ENCODE measurements around the gene NPLOC4.
"Not testable (repeated sequence)": the region's sequence is repeated elsewhere in the genome, so short reads cannot be mapped to it uniquely, and the experiment has no call there.

The NPLOC4 gene

DNA sequence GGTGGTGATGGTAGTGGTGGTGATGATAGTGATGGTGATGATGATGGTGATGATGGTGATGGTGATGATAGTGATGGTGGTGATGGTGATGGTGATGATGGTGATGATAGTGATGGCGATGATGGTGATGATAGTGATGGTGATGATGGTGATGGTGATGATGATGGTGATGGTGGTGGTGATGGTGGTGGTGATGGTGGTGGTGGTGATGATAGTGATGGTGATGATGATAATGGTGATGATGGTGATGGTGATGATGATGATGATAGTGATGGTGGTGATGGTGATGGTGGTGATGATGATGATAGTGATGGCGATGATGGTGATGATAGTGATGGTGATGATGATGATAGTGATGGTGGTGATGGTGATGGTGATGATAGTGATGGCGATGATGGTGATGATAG is 104.9 kb downstream of the NPLOC4 start:
- DNase-seq, result not testable (repeated sequence)

DNA sequence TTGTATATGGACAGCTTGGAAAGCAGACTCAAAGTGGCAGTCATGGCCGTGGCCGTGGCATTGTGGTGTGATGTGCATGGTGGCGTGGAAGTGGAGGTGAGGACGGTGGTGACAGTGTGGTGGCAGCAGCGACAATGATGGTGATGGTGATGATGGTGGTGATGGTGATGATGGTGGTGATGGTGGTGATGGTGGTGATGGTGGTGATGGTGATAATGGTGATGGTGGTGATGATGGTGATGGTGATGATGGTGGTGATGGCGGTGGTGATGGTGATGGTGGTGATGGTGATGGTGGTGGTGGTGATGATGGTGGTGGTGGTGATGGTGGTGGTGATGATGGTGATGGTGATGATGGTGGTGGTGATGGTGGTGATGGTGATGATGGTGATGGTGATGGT is 105.9 kb downstream of the NPLOC4 start:
- not testable (repeated sequence) for DNase-seq

DNA sequence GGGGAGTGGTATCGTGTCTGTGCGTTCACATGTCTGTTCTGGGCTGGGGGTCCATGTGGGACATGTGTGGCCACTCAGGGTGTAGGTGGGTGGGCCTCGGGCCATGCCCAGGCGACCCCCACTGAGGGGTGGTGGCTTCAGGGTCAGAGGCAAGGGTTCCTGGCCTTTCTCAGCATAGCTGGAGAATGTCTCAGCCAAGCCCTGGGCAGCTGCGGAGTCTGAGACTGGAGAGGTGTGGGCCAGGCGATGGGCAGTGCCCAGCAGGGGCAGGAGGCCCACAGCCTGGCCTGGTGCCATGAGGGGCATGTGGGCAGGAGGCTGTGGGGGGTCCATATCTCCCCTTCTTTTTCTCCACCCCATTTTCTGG is 107.5 kb downstream of the NPLOC4 start:
- no peak for DNase-seq

DNA sequence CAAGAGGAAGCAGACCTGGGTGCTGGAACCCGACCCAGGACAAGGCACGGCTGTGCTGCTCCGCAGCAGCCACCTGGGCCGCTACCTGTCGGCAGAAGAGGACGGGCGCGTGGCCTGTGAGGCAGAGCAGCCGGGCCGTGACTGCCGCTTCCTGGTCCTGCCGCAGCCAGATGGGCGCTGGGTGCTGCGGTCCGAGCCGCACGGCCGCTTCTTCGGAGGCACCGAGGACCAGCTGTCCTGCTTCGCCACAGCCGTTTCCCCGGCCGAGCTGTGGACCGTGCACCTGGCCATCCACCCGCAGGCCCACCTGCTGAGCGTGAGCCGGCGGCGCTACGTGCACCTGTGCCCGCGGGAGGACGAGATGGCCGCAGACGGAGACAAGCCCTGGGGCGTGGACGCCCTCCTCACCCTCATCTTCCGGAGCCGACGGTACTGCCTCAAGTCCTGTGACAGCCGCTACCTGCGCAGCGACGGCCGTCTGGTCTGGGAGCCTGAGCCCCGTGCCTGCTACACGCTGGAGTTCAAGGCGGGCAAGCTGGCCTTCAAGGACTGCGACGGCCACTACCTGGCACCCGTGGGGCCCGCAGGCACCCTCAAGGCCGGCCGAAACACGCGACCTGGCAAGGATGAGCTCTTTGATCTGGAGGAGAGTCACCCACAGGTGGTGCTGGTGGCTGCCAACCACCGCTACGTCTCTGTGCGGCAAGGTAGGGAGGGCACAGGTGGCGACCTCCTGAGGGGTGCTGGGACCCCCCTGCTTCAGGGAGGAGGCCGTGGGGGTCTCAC is 108.1 kb downstream of the NPLOC4 start:
- no peak for DNase-seq

DNA sequence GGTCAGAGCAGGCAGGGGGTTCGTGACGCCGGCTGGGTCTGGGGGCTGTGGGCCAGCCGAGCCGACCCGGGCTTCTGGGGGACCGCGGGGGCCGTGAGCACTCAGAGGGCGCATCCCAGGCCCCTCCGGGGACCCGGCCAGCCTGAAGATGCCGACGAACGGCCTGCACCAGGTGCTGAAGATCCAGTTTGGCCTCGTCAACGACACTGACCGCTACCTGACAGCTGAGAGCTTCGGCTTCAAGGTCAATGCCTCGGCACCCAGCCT is 108.6 kb downstream of the NPLOC4 start:
- no peak for DNase-seq

DNA sequence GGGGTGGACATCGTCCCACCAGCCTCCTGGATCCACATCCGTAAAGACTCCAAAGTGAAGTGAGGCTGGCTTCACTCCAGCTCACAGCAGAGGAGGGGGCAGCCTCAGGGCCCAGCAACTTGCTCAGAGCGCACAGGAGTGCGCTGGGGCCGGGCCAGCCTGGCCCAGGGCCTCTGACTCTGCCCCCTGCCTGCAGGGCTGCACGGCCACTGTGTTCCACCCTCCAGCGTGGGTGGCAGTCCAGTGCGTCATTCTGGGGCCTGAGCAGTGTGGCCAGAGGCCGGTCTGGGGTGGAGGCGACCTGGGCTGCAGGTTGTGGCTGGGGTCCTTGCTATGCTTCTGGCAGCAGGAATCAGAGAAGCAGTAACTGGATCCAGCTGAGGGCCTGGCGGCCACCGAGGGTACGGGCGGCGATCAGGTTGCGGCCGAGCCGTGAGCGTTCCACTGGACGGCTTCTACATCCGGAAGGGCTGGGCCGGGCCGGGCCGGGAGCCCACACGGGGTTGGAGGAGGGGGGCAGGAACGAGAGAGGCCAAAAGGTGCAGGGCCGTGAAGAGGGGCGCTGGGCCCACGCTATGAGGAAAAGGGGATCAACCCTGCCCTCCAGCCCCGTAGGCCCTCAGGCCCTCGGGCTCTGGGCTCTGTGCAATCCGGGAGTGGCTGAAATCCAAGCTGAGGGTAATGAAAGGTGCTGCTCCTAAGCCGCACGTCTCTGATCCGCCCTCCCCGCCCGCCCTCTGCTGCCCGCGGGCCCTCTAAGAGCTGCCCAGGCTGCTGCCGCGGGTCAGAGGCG is 109.1 kb downstream of the NPLOC4 start, which contains the start of gene FSCN2:
Gene FSCN2 (plus strand): TSS at position 787 of the 793 bp plus-strand sequence. CDS start 155 bp downstream, outside the sequence.
- DNase-seq, result no peak

DNA sequence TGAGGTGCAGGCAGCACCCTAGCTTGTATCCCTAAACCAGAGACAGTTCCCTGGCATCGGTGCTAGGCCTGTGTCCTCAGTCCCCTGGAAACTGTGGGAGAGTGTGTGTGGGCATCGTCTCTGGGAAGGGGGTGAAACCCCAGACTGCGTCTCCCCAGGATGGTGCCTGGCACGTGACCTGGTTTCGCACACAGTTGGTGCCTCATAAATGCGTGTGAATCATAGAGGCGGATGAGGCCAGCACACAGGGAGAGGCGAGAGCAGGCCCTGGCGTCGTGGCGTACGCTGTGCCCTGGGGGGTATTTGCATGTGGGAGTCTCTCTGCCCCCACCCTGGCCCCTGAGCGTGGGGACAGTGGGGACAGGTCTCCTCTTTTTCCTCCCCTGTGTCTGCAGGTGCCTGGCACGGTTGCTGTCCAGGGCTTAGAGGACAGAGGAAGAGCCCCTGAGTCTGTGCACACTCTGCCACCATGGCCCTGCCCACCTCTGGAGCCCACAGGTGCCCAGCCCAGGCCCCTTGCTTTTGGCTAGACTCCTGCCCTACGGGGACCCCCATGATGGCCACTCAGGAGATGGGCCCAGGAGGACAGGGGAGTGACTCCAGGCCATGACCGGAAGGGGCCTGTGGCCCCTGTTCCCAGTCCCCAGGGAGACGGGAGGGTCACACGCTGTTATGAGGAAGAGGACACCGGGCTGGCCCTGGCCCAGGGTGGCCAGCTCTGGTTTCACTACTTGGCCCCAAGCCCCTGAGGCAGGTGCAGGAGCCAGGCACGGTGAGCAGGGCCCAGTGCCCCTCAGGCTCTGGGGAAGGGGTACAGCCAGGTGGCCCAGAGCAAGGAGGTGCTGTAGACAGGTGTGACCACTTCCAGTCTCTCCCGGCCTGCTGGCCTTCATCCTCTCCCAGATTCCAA is 110.0 kb downstream of the NPLOC4 start:
- DNase-seq, result no peak

DNA sequence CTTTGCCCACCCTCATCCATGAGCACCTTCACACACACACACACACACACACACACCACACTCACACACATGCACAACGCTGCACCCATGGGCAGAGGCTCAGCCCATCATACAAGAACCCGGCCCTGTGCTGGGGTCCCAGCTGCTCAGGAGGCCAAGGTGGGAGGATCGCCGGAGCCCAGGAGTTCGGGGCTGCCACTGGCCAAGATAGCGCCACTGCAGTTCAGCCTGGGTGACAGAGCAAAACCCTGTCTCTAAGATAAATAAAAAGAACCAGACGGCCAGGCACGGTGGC is 112.1 kb downstream of the NPLOC4 start:
- no peak for DNase-seq

DNA sequence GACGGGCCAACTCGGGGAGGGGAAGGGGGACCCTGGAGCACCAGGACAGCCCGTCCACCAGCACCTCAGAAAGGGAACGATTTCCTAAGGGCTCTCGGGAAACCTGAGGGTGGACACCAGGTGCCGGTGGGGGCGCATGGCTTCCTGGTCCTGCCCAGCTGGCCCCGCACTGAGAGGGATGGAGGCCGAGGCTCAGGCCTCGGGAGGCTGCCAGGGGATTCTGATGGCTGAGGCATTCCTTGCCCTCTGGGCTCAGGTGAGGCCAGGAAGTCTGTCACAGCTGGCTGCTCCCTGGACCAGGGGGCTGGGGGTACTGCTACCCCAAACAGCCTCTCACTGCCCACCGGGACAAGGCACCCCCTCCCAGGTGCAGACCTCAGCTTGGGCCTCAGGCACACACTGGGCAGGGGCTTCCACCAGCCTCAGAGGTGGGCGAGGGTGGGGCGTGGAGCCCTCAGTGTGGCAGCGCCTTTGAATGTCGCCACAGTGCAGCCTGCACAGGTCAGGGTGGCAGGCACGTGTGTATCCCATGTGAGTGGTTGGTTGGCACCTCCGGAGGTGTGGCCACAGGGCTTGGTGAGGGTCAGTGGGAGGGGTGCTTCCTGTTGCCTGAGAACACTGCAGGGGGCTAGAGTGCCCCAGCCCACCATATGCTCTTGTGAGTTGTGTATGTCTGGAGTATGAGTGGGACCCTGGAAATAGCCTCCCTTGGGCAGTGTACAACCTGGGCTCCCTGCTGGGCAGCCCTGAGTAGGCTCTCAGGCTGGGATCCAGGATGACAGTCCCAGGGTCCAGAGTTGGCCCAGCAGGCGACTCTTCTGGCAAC is 112.7 kb downstream of the NPLOC4 start:
- DNase-seq, result no peak

DNA sequence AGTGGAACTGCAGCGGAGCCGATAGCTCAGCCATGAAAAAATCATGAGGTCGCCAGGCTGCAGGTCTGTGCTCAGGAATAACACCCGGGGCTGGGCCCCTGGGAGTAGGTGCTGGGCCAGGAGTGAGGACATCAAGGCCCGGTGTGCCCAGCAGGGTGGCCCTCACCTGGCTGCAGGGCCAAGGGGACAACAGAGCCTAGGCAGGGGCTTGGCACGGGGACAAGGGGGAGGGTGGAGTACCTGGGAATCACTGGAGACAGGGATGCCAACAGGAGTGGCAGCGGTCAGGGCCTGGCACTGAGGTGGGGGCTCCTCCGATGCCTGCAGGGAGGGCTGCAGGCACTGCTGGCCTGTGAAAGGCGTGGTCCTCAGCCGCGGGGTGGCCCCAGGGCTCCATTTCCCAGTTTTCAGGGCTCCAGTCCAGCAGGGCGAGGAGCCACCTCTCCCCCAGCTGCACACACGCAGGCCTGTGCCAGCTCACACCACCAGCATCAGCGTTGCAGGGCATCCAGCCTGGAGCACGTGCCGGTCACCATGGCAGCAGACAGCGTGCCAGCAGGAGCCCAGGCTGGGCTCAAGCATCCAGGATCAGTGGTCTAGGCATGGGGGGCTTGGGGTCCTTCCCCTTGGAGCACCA is 113.4 kb downstream of the NPLOC4 start:
- no peak for DNase-seq

DNA sequence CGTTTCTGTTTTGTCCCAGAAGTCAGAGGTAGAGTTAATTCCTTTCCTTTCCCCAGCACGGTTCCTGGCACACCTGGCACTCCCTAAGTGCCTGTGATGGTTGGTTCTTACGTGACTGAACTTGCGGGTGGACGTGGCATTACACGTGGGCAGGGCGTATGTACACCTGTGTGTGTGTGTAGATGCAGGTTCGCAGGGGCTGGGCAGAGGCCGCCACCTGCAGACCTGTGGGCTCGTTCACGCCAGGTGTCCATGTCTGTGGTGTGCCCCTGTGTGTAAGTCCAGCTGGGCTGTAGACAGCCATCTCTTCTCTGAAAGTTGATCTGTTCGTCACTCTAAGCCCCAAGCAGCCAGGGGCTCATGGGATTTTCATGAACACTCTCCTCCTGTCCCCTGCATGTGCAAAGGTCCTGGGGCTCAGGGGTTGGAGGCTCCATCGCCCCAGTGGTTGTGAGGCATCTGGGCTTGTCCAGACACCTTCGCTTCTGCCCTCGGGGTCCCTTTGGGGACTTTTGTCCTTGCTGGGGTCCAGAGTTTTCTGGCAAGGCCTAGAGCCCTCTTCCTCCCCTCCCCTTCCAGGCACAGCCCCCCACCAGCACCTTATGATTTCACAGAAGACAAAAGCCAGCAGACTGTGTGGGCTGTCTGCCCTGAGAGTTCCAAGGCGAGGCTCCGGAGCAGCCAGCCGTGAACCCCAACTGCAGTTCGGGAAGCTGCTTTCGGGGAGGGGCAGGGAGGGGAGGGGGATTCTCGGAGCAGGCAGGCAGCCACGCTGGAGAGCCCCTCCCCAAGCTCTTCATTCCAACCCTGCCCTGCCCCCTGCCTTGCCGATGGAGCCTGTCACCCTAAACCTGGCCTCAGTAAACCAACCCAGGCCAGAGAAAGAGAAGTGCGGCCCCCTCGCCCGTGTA is 114.2 kb downstream of the NPLOC4 start:
- DNase-seq, result peak; percentile 56

DNA sequence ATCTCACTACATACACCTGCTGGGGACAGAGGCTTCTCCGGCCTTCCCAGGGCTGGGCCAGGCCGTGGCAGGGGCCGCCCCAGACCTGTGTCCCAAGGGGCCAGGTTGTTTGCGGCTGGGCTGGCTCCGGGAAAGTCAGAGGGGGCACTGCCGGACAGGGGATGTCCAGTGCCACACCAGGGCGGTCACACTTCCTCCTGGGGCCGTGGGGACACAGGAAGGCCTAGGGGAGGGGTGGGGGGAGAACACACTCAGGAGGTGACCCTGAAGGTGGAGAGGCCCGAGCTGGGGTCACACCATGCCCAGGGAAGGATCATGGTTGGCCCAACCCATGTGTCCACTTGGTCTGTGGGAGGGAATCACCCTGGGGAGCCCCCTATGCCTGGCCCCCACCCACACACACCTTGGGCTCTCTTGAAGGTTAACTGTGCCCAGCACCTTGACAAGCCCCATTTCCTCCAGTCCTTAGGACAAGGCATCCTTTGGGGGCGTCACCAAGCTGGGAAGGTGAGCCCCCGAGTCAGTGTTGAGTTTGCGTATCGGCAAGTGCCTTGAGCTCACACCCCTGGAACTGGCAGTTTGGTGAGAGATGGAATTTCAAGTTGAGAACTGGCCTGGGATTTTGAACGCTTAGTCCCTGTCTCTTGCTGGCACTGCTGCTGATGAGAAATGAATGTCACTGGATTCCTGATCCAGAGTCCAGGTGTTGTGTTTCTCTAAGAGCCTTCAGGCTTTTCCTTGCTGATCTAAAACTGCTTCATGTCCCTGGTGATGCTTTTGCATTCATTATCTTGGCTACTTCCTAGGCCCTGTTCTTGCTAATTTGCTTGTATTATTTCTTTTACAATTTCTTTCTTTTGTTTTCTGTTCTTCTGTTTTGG is 116.7 kb downstream of the NPLOC4 start:
- no peak for DNase-seq

DNA sequence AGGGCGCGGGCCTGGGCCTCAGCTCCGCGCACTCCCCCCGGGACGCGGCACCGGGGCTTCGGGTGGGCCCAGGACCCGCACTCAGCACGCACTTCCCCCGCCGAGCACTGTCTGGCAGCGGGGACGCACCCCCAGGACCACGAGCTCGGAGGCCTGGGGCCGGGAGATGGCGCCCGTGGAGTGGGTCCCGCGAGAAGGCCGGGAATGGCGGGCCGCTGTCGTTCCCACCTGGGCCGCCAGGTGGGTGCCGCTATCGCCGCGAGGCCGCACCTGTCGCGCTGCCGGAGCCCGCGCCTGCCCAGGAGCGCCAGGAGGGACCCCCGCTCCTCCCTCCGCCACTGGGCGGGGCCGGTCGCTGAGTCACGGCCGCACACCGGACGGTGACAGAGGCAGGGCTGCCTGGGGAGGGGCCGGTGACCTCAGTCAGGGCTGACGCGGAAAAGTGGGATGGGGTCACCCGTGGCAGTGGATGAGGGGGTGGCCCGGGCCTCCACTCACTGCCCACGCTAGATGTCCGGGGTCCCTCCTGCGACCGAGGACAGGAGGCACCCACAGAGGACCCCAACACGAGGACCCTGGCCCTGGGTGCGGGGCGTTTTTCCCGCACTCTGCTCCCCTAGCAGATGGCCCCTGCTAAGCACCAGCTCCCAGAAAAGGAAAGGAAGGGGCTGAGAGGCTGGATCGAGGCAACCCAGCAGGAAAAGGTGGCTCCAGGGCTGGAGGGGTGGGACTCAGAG is 117.5 kb downstream of the NPLOC4 start:
- DNase-seq, result no peak

DNA sequence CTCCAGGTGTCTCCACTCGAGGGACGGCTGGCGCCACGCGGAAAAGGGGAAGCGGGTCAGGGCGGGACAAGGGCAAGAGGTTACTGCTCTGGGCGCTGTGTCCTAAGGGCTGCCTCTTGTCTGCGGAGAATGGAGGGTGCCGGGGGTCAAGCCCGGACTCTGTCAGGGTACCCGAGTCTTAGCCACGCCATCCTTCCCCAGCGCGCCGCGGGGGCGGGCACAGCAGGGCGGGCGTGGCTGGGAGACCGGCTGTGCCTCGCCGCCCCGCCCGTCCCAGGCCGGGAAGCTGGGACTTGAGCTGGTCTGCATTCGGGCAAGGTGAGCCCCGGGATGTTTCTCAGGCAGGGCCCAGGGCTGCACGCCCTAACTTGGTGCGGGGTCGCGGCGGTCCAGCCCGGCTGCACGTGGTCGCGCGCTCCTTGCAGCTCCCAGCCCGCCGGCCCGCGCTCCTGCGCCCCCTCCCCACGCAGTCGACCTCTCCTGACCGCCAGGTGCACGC is 118.1 kb downstream of the NPLOC4 start:
- DNase-seq, result no peak

DNA sequence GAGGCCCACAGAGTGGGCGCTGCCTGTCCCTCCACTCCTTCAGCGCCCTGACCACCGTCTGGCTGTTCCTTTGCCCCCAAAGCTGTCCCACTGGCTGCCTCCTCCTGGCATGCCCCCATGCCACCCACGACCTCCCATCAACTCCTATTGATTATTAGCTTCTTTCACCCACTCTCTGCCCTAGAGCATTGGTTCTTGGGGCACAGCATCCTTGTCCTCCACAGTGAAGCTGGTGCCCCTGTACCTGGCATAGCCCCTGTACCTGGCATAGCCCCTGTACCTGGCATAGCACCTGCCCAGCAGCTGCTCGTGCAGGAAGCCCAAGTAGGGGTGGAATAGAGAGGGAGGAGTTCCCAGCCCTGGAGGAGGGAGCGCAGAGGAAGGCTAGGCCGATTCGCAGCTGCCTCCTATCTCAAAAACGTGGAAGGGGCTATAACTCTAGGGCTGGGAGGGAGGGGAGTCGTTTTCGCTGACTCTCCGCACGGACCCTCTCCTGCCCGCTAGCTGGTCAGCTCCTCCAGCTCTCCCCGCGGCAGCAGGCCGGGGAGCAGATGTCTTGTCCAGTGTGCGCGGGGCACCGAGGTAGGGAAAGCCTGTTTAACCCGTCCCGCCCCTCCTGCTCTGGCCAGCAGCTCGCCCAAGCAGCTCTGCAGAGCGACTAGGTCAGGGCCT is 118.7 kb downstream of the NPLOC4 start:
- no peak for DNase-seq

DNA sequence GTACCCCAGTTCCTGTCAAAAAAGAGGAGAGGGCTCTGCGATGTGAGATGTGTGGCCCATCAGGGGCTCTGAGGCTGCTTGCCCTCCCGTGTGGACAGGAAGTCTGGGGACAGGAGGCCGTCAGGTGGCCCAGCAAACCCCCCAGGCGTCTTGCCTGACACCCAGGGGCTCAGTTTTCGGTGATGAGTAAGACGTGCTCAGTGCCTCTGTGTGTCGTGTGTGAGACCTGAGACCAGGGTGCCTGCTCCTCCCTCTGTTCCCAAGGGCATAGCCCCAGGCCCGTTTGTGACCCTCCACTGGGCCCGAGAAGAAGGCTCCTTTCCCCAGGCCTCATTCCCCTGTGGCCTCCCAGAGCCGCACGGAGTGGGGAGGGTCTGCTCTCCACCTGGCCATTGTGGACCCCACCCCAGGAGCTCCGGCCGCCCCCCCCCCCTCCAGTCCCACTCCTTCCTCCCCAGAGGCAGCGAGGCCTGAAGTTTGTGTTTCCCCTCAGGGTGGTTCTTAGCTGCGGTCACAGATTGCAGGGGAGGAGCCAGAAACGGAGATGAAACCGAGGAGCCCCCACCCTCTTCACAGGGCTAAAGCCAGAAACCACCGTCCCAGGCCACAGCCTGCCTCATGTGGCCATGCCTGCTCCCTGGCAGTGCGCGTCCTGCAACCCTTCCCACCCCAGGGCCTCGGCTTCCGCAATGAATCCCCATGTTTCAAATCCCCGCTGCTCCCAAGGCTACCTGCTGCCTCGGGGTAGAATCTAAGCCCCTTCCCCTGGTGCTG is 119.4 kb downstream of the NPLOC4 start:
- no peak for DNase-seq

DNA sequence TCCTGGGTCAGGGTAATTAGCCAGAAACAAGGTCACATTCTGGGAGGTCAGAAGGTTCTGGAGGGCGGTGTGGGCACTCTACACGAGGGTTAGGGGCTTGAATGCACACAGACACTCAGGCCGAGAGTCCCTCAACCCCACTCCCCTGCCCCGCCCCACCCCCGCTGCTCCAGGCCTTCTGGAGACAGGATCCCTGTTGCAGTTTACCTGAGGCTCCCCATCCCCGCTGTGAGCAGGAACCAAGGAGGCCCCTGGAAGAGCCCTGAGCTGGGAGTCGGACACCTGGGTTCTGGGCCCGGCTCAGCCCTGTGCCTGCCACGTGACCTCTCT is 119.9 kb downstream of the NPLOC4 start:
- DNase-seq, result no peak

DNA sequence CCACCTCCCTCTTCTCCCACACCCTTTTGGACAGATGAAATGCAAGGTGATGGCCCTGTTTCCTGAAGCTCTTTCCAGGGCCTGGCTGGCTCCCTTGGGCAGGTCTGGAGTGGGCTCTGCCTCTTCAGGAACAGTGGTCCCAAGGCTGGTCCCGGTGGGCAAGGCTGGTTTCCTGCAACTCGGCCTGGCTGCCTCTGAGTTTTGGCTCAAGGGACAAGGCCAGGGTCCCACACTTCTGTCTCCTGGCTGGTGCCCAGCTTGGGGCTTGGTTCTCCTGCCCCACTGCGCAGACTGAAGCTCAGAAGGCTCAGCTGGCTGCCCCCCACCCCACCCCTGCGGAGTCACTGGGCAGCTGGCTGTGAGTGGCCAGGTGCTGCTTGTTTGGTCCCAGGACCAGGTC is 120.5 kb downstream of the NPLOC4 start:
- DNase-seq, result no peak

All from NCI-H1694 (cell line).